Upper lobe of left lung (tissue), 4 donors: ENCODE results near the gene MYO1E.

Source experiments
- EP300 ChIP-seq, 4 donors: sonication (generic); formaldehyde crosslinking; IDR thresholded peaks; one replicate each; pipeline ENCODE4 v1.5.1; 2017; ENCODE audit warnings: antibody characterized with exemption in 4 of 4, control low read depth in 2 of 4
- POLR2A ChIP-seq, 4 donors: fragments of 450-650 bp; IDR thresholded peaks; one replicate each; pipeline ENCODE4 v1.5.1; 2016 to 2017; ENCODE audit warnings: antibody characterized with exemption in 4 of 4, mild to moderate bottlenecking in 2 of 4
- TF ChIP-seq, protein P1 (sequence below), 6 experiments: fragments of 450-650 bp in 4 of 6; fragments of 200-600 bp in 2 of 6; sonication (generic) in 2 of 6; IDR thresholded peaks; one replicate each; pipeline ENCODE4 v1.5.1; 2016 to 2019; ENCODE audit warnings: antibody characterized with exemption in 6 of 6

- TF ChIP-seq, protein P1, sequence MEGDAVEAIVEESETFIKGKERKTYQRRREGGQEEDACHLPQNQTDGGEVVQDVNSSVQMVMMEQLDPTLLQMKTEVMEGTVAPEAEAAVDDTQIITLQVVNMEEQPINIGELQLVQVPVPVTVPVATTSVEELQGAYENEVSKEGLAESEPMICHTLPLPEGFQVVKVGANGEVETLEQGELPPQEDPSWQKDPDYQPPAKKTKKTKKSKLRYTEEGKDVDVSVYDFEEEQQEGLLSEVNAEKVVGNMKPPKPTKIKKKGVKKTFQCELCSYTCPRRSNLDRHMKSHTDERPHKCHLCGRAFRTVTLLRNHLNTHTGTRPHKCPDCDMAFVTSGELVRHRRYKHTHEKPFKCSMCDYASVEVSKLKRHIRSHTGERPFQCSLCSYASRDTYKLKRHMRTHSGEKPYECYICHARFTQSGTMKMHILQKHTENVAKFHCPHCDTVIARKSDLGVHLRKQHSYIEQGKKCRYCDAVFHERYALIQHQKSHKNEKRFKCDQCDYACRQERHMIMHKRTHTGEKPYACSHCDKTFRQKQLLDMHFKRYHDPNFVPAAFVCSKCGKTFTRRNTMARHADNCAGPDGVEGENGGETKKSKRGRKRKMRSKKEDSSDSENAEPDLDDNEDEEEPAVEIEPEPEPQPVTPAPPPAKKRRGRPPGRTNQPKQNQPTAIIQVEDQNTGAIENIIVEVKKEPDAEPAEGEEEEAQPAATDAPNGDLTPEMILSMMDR (IDR thresholded peaks at IDR 0.05) = no peak
- TF ChIP-seq POLR2A (IDR thresholded peaks at IDR 0.05) = no peak
- TF ChIP-seq EP300 (IDR thresholded peaks at IDR 0.05) = peak in 1 of 4 donors; percentile 64
Measured at GRCh38 chr15:59299929-59300617, 72.6 kb downstream of the MYO1E start.
